CD4-positive, alpha-beta memory T cell (primary cell): ENCODE measurements around the gene MED22. TPM values are rescaled to one million over a fixed set of nuclear protein-coding genes. Genes with fewer than 3 reads are reported as not detected.

Experiments
- CTCF ChIA-PET: fragments of 350-600 bp; sonication (Branson Sonifier 250); formaldehyde crosslinking; loops from one replicate; lab custom pipeline; 2021; ENCODE audit warnings: inconsistent platforms; ENCODE audit not compliant: partially characterized antibody; lab: Charles Lee
- POLR2A ChIA-PET: fragments of 350-600 bp; sonication (Branson Sonifier 250); formaldehyde crosslinking; loops from one replicate; lab custom pipeline; 2021; ENCODE audit not compliant: partially characterized antibody; lab: Charles Lee
- DNase-seq, 5 donors: peaks; one replicate each; pipeline versions ENCODE4 v3.0.0 to v3.0.0-alpha.2; 2020 to 2022; ENCODE audit warnings: mixed read lengths in 1 of 5
- H3K27ac ChIP-seq: one replicate; pipeline ENCODE4 v1.7.0; 2013; ENCODE audit warnings: low read depth, low read length
- H3K27me3 ChIP-seq: 2 replicates; pipeline ENCODE4 v1.7.0; 2013; ENCODE audit warnings: mild to moderate bottlenecking, low read length, moderate library complexity; ENCODE audit not compliant: insufficient read depth
- H3K36me3 ChIP-seq: 2 replicates; pipeline ENCODE4 v1.7.0; 2013; ENCODE audit warnings: mild to moderate bottlenecking, low read length, moderate library complexity; ENCODE audit not compliant: insufficient read depth
- H3K4me1 ChIP-seq: 2 replicates; pipeline ENCODE4 v1.7.0; 2013; ENCODE audit warnings: mild to moderate bottlenecking, low read length, moderate library complexity; ENCODE audit not compliant: insufficient read depth
- H3K4me3 ChIP-seq, 2 donors: one replicate each; pipeline ENCODE4 v1.7.0; 2013; ENCODE audit warnings: low read length in 2 of 2, mild to moderate bottlenecking in 1 of 2
- H3K9me3 ChIP-seq, 2 donors: one replicate each; pipeline ENCODE4 v1.7.0; 2013; ENCODE audit warnings: low read length in 2 of 2, control low read depth in 1 of 2; ENCODE audit not compliant: control insufficient read depth in 1 of 2
- H3K27ac Mint-ChIP-seq, 7 donors: one replicate each; pipeline ENCODE4 v1.8.0; 2020 to 2021; ENCODE audit warnings: mixed read lengths in 7 of 7, mild to moderate bottlenecking in 6 of 7, inconsistent platforms in 3 of 7, moderate library complexity in 3 of 7
- H3K27me3 Mint-ChIP-seq, 2 donors: one replicate each; pipeline ENCODE4 v1.8.0; 2020 to 2021; ENCODE audit warnings: mixed read lengths in 2 of 2
- H3K36me3 Mint-ChIP-seq, 2 donors: one replicate each; pipeline ENCODE4 v1.8.0; 2020 to 2021; ENCODE audit warnings: mixed read lengths in 2 of 2, inconsistent platforms in 1 of 2, mild to moderate bottlenecking in 1 of 2
- H3K4me1 Mint-ChIP-seq, 4 donors: one replicate each; pipeline ENCODE4 v1.8.0; 2020 to 2021; ENCODE audit warnings: mixed read lengths in 4 of 4, mild to moderate bottlenecking in 1 of 4
- H3K4me3 Mint-ChIP-seq, 8 donors: one replicate each; pipeline ENCODE4 v1.8.0; 2020 to 2021; ENCODE audit warnings: mixed read lengths in 8 of 8, mild to moderate bottlenecking in 7 of 8, moderate library complexity in 6 of 8, inconsistent platforms in 3 of 8
- H3K9me3 Mint-ChIP-seq, 8 donors: one replicate each; pipeline ENCODE4 v1.8.0; 2020 to 2021; ENCODE audit warnings: mixed read lengths in 8 of 8, mild to moderate bottlenecking in 5 of 8, inconsistent platforms in 3 of 8, moderate library complexity in 1 of 8
- intact Hi-C: fragments of 100-400 bp; cut with micrococcal nuclease; formaldehyde crosslinking; loops from one replicate; pipeline ENCODE4 v1.15.1; 2023
- polyA plus RNA-seq, 2 donors: library from polyadenylated mRNA; unstranded; fragments of 300-500 nt; fragmentation: Illumina TruSeq; gene quantifications; one replicate each; pipeline ENCODE4 v1.2.3, GENCODE V29; 2021
- total RNA-seq, 2 experiments: library from RNA; stranded (reverse); gene quantifications; one replicate each; pipeline ENCODE4 v1.2.3, GENCODE V29; 2021

MED22 gene
- total and polyA plus RNA-seq, 4 experiments from 2014 or later: 8.1 to 42.8 (median 28.1) TPM

DNA sequence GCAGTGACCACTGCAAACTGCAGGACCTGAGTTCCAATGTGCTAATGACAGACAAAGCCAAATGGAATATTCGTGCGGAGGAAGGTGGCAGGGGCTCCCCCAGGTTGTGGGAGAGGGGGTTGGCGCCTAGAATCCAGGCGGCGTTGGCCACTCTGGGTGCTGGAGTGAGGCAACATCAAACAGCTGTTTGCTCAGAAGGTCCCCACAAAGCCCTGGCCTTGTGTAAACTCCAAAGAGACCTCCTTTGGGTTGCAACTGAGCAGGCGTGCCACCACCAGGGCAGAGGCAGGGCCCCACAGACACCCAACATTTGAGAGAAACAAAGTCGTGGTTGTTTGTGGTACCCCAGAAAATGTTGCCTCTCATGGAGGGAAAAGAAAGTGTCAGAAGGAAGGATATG lies 42.8 kb upstream of the MED22 start:
- H3K4me1 ChIP-seq: no peaks in the 10 kb centered on the region
- H3K4me3 ChIP-seq: no peak overlapping the region
- CTCF ChIA-PET: no interaction called here
- H3K36me3 Mint-ChIP-seq: no peaks in the 10 kb centered on the region
- intact Hi-C loops: no loop called here
- DNase-seq: peak in 1 of 5 donors; percentile 4
- no peak overlapping the region for H3K4me3 Mint-ChIP-seq
- POLR2A ChIA-PET: no interaction called here
- H3K4me1 Mint-ChIP-seq: no peaks in the 10 kb centered on the region
- no peaks in the 10 kb centered on the region for H3K36me3 ChIP-seq
- H3K9me3 ChIP-seq: no peaks in the 10 kb centered on the region
- no peaks in the 10 kb centered on the region for H3K27me3 ChIP-seq
- peaks cover 4 to 9% of the 10 kb centered on the region in 2 donors for H3K27me3 Mint-ChIP-seq
- H3K27ac ChIP-seq: no peak overlapping the region
- H3K9me3 Mint-ChIP-seq: no peaks in the 10 kb centered on the region
- no peak overlapping the region for H3K27ac Mint-ChIP-seq

GRCh38 chr9:133389562-133389961 lies 41.6 kb upstream of the MED22 start:
- ChIA-PET POLR2A (no interaction called here), CTCF (no interaction called here)
- H3K36me3 Mint-ChIP-seq: no peaks in the 10 kb centered on the region
- no peak for DNase-seq
- Histone ChIP-seq H3K27ac (no peak overlapping the region), H3K36me3 (no peaks in the 10 kb centered on the region), H3K9me3 (no peaks in the 10 kb centered on the region), H3K4me1 (no peaks in the 10 kb centered on the region), H3K27me3 (no peaks in the 10 kb centered on the region), H3K4me3 (no peak overlapping the region)
- no peak overlapping the region for H3K27ac Mint-ChIP-seq
- intact Hi-C loops: no loop called here
- no peaks in the 10 kb centered on the region for H3K9me3 Mint-ChIP-seq
- H3K4me1 Mint-ChIP-seq: no peaks in the 10 kb centered on the region
- peaks cover 4 to 8% of the 10 kb centered on the region in 2 donors for H3K27me3 Mint-ChIP-seq
- no peak overlapping the region for H3K4me3 Mint-ChIP-seq

DNA sequence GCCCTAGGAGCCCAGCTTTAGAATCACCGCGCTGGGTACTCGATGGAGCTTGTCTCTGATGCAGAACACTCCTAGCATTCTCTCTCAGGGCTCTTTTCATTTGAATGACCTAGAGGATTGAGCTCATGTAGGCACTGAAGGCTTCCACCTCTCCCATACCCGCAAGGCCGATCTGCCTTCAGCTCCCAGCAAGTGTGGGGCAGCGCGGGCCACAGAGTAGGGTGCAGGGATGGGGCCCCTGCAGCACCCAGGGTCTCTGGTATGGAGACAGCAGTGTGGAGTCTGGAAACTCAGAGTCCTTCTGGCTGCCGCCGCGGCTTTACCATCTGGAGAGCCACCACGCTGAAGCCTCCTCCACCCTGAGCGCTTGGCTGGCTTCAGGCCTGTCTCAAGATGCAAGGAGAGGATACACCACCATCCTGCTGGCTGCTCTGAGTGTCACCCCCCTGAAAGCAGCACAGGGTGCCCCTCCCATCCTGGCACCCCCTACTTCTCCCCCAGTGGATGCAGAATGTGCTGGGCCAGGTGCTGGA lies 41.2 kb upstream of the MED22 start:
- H3K4me1 Mint-ChIP-seq: no peaks in the 10 kb centered on the region
- H3K27me3 Mint-ChIP-seq: peaks cover 4 to 8% of the 10 kb centered on the region in 2 donors
- no peaks in the 10 kb centered on the region for H3K36me3 ChIP-seq
- H3K36me3 Mint-ChIP-seq: no peaks in the 10 kb centered on the region
- no peaks in the 10 kb centered on the region for H3K9me3 Mint-ChIP-seq
- no peak overlapping the region for H3K27ac ChIP-seq
- H3K4me1 ChIP-seq: no peaks in the 10 kb centered on the region
- ChIA-PET CTCF (no interaction called here), POLR2A (no interaction called here)
- H3K27ac Mint-ChIP-seq: no peak overlapping the region
- no peaks in the 10 kb centered on the region for H3K9me3 ChIP-seq
- H3K4me3 Mint-ChIP-seq: no peak overlapping the region
- intact Hi-C loops: no loop called here
- no peaks in the 10 kb centered on the region for H3K27me3 ChIP-seq
- H3K4me3 ChIP-seq: no peak overlapping the region
- peak in 1 of 5 donors; percentile 7 for DNase-seq

DNA sequence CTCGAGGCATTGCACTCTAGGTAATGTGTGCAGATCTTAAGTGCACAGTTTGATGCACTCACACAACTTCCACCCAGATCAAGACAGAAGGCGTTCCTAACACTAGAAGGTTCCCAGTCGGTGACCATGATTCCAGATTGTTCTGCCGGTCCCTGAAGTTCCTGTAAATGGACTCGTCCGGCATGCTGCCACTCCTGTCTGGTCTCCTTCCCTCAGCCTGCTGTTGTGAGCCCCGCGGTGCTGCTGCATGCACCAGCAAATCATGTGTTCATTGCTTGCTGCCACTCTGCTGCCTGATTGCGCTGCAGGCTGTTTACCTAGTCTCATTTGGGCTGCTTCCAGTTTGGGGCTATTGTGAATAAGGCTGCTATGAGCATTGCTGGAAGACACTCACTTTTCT lies 39.7 kb upstream of the MED22 start:
- H3K27me3 ChIP-seq: no peaks in the 10 kb centered on the region
- Mint-ChIP-seq H3K4me1 (no peaks in the 10 kb centered on the region), H3K9me3 (no peaks in the 10 kb centered on the region), H3K36me3 (no peaks in the 10 kb centered on the region), H3K27ac (no peak overlapping the region), H3K4me3 (no peak overlapping the region), H3K27me3 (peaks cover 4 to 8% of the 10 kb centered on the region in 2 donors)
- ChIA-PET POLR2A (no interaction called here), CTCF (interaction anchor here (1.2 kb wide), 1 partner anchor 8 kb away, joined by 3 read pairs; no protein-coding TSS in a partner anchor)
- DNase-seq: peak in 1 of 5 donors; percentile 4
- H3K27ac ChIP-seq: no peak overlapping the region
- H3K4me3 ChIP-seq: no peak overlapping the region
- no peaks in the 10 kb centered on the region for H3K4me1 ChIP-seq
- H3K9me3 ChIP-seq: no peaks in the 10 kb centered on the region
- no peaks in the 10 kb centered on the region for H3K36me3 ChIP-seq
- intact Hi-C loops: no loop called here

DNA sequence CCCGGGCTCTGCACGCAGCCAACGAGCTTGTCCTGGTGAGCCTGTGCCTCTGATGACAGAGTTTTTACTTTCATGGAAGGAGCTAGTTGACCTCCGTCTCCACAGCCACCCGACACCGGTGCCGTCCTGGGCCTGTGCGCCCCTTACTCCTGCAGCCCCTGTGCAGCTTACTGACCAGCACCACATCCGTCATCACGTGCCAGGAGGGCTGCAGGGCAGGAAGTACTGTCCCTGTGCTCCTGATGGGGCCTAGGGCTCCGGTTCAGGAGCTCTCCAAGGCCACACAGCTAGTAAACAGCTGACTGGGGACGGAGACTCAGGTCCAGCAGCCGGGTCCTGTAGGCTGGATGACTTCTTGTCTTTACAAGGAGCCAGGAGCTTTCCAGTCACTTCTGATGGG lies 38.4 kb upstream of the MED22 start:
- H3K4me1 ChIP-seq: no peaks in the 10 kb centered on the region
- no peaks in the 10 kb centered on the region for H3K9me3 Mint-ChIP-seq
- no peak overlapping the region for H3K27ac ChIP-seq
- H3K4me3 Mint-ChIP-seq: no peak overlapping the region
- DNase-seq: peak in 1 of 5 donors; percentile 20
- H3K4me1 Mint-ChIP-seq: no peaks in the 10 kb centered on the region
- intact Hi-C loops: no loop called here
- ChIA-PET CTCF (no interaction called here), POLR2A (interaction anchor here (1.1 kb wide), 1 partner anchor 10 kb away, joined by 4 read pairs; the partner anchor contains the start of gene STKLD1)
- H3K27me3 ChIP-seq: no peaks in the 10 kb centered on the region
- H3K27ac Mint-ChIP-seq: no peak overlapping the region
- H3K36me3 ChIP-seq: no peaks in the 10 kb centered on the region
- no peak overlapping the region for H3K4me3 ChIP-seq
- peaks cover 4 to 6% of the 10 kb centered on the region in 2 donors for H3K27me3 Mint-ChIP-seq
- H3K36me3 Mint-ChIP-seq: no peaks in the 10 kb centered on the region
- no peaks in the 10 kb centered on the region for H3K9me3 ChIP-seq

GRCh38 chr9:133385452-133385851 lies 37.5 kb upstream of the MED22 start:
- Mint-ChIP-seq H3K4me1 (no peaks in the 10 kb centered on the region), H3K27me3 (peaks cover 2 to 4% of the 10 kb centered on the region in 2 donors), H3K27ac (no peak overlapping the region), H3K9me3 (no peaks in the 10 kb centered on the region), H3K36me3 (no peaks in the 10 kb centered on the region), H3K4me3 (no peak overlapping the region)
- Histone ChIP-seq H3K4me1 (no peaks in the 10 kb centered on the region), H3K27ac (no peak overlapping the region), H3K4me3 (no peak overlapping the region), H3K9me3 (no peaks in the 10 kb centered on the region), H3K36me3 (no peaks in the 10 kb centered on the region), H3K27me3 (no peaks in the 10 kb centered on the region)
- ChIA-PET POLR2A (no interaction called here), CTCF (interaction anchor here (1.1 kb wide), 1 partner anchor 19 kb away, joined by 3 read pairs; no protein-coding TSS in a partner anchor)
- intact Hi-C loops: no loop called here
- DNase-seq: peak in 1 of 5 donors; percentile 3

- ChIA-PET CTCF (interaction anchor here (1.1 kb wide), 1 partner anchor 20 kb away, joined by 3 read pairs; no protein-coding TSS in a partner anchor), POLR2A (no interaction called here)
- Histone ChIP-seq H3K4me3 (no peak overlapping the region), H3K27ac (no peak overlapping the region), H3K36me3 (no peaks in the 10 kb centered on the region), H3K9me3 (no peaks in the 10 kb centered on the region), H3K27me3 (no peaks in the 10 kb centered on the region), H3K4me1 (no peaks in the 10 kb centered on the region)
- H3K27ac Mint-ChIP-seq: no peak overlapping the region
- H3K4me3 Mint-ChIP-seq: no peak overlapping the region
- peak in 1 of 5 donors; percentile 8 for DNase-seq
- no peaks in the 10 kb centered on the region for H3K36me3 Mint-ChIP-seq
- intact Hi-C loops: no loop called here
- no peaks in the 10 kb centered on the region for H3K9me3 Mint-ChIP-seq
- H3K27me3 Mint-ChIP-seq: peaks cover 0 to 3% of the 10 kb centered on the region in 2 donors
- H3K4me1 Mint-ChIP-seq: no peaks in the 10 kb centered on the region
These were observed 36.9 kb upstream of the MED22 start for GRCh38 chr9:133384736-133385321.
